PC-9 (cell line): ENCODE measurements around the gene PMPCB.

Experiments
- EZH2 ChIP-seq: fragments of 200-600 bp; sonication (generic); IDR thresholded peaks from 2 replicates; pipeline ENCODE4 v1.8.0; 2017; ENCODE audit warnings: antibody characterized with exemption, low read depth
- TF ChIP-seq, protein P1 (sequence below): fragments of 200-600 bp; sonication (generic); conservative IDR thresholded peaks from 2 replicates; pipeline ENCODE4 v1.6.1; 2017; ENCODE audit warnings: mixed run types, antibody characterized with exemption, mild to moderate bottlenecking, moderate library complexity

- TF ChIP-seq, protein P1, sequence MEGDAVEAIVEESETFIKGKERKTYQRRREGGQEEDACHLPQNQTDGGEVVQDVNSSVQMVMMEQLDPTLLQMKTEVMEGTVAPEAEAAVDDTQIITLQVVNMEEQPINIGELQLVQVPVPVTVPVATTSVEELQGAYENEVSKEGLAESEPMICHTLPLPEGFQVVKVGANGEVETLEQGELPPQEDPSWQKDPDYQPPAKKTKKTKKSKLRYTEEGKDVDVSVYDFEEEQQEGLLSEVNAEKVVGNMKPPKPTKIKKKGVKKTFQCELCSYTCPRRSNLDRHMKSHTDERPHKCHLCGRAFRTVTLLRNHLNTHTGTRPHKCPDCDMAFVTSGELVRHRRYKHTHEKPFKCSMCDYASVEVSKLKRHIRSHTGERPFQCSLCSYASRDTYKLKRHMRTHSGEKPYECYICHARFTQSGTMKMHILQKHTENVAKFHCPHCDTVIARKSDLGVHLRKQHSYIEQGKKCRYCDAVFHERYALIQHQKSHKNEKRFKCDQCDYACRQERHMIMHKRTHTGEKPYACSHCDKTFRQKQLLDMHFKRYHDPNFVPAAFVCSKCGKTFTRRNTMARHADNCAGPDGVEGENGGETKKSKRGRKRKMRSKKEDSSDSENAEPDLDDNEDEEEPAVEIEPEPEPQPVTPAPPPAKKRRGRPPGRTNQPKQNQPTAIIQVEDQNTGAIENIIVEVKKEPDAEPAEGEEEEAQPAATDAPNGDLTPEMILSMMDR, result no peak
- no peak for TF ChIP-seq EZH2
These were observed 17.6 kb downstream of the PMPCB start for GRCh38 chr7:103314852-103315251.
